Activated CD8-positive, alpha-beta memory T cell treated with anti-CD3 and anti-CD28 coated beads, Interleukin-2, amount 50 U/mL, for 48 hours (primary cell): ENCODE results near the gene AR.
"Not testable (repeated sequence)": the region's sequence is repeated elsewhere in the genome, so short reads cannot be mapped to it uniquely, and the experiment has no call there.

Experiments used
- DNase-seq: peaks from one replicate; pipeline ENCODE4 v3.0.0-alpha.2; 2020

AR gene

DNA sequence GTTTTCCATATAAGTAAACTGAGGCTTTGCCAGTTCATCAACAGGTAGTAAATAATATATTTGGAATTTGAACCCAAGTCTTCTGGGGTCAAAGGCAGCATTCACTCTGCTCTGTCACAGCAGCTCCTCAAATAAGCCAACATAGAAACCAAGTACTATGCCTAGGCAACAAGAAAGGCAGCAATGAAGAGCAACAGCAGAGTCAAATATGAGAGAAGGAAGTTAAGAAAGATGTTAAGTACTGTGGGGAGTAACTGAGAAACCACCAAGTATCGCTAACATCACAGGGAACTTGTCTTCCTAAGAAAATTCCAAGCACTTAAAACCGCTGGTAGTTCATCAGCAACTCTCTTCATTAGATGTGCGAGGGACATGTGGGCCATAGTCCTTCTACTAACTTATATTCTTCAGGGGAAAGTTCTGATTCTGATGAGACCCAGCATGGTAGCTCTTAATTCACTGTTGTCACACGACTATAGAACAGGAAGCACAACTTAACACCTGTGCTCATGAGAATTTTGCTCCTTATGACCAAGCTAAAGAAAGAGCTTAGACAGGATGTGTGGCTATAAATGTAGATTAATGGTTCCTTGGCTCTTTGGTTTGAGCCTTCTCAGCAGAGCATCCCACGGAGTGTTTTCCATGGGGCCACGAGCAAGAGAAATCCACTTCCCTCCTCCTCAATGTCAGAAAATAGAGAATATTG, 107.8 kb downstream of the AR start:
- no peak for DNase-seq

DNA sequence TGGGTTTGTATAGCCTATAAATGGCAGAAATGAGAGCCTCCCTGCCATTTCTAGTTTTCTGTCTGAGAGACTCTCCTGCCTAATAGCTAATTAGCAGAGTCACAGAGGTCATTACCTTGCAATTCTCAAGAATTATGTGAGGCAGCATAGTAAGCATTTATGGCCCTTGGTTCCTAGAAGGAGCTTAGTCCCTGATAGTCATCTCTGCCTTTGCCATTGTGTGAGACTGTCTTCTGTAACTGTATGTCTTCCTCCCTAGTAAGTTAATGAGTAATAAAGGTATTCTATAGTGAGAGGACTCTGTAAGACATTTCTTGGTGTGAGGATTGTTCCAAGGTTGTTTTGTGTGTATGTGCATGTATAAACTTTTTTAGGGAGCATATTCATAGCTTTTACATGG, 108.7 kb downstream of the AR start:
- no peak for DNase-seq

DNA sequence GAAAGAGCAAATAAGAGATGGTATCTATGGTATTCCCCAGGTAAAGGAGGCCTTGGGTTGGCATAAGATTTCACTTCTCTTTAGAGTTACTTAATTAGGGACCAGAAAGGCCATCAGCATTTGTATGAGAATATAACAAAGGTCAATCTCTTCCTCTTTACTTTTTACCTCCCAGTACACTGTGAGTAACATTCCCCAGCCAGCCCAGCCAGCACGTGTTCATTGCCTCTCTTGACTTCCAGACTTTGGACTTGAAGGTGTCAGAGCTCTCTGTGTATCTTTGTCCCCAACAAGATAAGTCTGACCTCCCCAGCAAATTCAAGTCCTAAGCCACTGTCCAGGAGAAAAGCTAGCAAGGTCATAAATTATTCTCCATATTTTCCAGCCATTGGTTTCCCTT, 110.5 kb downstream of the AR start:
- DNase-seq: no peak

DNA sequence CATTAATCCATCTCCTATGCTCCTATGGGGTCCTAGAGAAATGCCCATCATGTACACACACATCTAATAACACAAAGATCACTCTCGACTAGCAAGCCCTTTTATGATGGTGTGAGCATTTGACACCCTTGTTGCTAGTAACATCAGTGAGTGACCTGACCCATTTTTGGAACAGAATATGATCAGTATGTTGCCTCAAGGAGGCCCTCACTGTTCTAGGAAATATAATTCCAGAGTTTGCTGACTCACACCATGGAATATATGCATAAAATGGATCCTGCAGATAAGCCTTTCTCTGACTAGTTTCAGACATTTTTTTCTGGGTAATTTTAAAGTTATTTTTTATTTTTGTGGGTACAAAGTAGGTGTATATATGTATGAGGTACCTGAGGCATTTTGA, 121.8 kb downstream of the AR start:
- DNase-seq: no peak

DNA sequence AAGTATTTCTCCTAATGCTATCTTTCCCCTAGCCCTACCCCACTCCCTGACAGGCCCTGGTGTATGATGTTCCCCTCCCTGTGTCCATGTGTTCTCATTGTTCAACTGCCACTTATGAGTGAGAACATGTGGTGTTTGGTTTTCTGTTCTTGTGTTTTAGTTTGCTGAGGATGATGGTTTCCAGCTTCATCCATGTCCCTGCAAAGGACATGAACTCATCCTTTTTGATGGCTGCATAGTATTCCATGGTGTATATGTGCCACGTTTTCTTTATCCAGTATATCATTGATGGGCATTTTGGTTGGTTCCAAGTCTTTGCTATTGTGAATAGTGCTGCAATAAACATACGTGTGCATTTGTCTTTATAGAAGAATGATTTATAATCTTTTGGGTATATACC, 126.9 kb downstream of the AR start:
- DNase-seq: not testable (repeated sequence)

DNA sequence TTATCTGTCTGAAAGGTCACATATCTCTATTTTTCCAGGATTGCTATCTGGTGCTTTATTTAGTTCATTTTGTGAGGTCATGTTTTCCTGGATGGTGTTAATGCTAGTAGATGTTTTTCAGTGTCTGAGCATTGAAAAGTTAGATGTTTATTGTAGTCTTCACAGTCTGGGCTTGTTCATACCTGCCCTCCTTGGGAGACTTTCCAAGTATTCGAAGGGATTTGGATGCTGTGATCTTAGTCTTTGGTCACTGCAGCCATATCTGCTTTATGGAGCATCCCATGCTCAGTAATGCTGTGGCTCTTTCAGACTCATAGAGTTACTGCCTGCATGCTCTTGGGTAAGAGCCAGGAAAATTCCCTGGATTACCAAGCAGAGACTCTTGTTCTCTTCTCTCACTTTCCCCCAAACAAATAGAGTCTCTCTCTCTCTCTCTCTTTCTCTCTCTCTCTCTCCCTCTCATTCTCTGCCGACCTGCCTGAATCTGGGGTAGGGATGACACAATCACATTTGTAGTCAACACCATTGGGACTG, 130.0 kb downstream of the AR start:
- no peak for DNase-seq

DNA sequence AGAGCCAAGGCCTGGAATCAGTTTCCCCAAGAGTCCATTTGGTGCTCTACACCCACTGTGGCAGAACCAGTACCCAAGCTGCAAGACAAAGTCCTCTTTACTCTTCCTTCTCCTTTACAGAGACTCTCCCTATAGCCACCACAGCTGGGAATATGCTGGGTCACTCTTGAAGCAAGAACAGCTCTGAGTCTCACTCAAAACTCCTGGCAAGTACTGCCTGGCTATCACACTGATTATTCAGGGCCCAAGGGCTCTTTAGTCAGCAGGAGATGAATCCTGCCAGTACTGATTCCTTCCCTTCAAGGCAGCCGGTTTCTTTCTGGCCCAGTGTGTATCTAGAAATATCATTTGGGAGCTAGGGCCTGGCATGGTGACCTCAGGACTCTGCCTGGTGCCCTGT, 130.9 kb downstream of the AR start:
- DNase-seq: no peak

DNA sequence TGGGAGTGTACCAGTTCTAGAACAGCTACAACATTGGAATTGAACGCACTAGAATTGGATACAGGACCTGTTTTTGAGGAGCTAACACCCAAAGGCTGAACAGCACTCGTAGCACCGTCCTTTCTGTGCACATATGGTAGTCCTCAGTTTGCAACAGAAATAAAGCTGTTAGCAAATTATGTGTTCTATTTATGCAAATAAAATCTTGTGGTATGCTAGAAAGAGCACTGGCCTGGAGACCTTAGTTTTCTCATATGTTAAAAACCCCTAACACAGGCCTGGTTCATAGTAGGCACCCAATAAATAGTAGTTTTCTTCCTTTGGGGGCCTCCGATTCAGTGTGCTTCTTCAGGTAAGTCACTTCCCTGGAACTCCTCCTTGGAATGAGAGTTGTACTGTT, 140.3 kb downstream of the AR start:
- no peak for DNase-seq

DNA sequence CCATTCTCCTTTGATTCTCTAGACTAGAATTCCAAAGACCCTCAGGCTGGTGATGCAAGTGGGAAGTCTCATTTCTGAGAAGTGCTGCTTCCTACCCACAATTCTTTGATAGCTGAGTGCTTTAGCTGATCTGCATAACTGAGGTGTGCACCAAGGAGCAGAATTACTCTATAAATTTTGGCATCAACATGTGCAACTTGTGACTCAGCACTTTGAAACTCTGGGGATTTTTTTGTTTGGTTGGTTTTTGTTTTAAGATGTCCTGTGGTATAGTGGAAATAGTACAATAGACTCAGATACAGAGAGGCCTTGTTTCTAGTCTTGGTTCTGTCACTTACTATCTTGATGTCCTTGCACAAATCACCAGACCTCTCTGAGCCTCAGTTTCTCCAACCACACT, 148.4 kb downstream of the AR start:
- no peak for DNase-seq

DNA sequence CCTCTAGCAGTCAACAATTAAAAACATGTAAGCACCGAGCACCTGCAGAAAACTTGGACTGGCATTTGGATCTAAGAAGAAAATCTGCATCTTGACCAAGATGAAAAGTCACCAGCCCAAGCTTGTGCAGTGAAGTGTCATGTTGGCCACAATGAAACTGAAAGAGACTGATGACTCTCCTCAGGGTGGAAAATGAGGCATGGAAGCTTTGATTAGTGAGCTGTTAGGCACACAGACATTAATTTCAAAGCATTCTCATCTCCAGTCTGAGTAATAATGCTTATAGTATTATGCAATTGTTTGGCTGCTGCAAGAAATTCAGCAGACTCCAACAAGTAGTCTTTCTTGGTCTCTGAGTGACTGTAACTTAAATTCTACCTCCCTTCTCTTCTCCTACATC, 150.1 kb downstream of the AR start:
- no peak for DNase-seq

DNA sequence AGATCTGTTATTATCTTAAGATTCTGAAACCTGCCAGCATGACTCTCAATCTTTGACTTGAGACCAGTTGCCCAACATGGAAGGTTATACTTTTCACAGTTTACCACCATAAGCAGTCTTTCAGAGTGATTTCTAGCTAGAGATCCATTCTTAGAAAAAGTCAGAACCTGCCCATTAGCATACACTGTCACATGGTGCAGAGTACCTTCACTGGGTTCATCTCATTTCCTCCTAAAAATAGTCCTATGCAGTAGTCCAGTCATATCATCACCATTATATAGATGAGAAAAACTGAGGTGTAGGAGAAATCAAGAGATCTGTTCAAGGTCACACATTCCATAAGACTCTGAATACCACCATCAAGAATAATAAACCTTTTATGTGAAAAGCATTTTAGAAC, 153.6 kb downstream of the AR start:
- no peak for DNase-seq

DNA sequence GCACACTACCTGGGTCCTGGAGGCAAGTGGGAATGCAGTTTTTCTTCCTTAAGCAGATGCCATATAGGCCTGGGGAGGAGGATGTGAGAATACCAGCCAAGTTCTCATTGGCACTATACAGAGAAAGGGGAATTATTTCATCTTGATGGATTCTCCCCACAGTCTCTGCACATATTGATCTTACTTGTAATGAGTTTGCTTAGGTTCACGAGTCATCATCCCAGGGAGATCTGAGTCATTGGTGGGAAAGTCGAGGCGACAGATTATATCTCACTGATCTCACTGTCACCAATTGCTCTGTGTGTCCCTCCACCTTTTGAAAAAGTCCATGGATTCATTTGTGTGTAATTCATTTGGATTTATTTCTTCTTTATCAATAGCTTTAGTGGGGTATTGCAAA, 156.8 kb downstream of the AR start:
- no peak for DNase-seq

DNA sequence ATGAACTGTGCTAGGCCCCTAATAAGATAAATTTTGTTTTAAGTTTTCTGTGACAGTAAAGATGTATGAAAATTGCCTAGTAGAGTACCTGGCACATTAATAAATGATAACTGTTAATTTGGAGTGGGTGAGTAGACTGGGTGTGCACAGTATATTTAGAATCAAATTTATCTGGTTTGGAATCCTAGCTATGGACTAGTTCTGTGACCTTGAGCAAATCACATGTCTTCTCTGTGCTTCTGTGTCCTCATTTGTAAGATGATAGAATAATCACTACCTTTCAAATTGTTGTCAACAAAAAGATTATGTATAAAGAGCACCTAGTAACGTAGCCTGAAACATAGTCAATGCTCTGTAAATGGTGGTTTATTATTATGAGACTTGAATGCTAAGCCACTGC, 170.2 kb downstream of the AR start:
- no peak for DNase-seq

DNA sequence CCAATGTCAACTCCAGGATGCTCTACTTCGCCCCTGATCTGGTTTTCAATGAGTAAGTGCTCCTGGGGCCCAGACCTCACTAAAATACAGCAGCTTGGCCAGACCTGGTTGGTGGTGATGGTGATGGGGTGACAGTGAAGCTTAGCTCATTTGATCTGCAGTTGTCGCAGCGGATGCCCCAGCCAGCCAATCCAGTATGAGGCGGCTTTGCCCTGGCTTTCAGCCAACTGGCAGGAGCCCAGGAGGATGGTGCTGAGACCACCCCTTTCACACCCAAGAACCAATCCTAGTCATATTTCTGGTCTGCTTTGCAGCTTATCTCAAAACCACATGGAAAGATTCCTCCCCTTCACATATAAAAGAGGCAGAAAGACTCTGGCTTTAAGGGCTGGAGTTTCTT, 173.8 kb downstream of the AR start:
- DNase-seq: no peak

DNA sequence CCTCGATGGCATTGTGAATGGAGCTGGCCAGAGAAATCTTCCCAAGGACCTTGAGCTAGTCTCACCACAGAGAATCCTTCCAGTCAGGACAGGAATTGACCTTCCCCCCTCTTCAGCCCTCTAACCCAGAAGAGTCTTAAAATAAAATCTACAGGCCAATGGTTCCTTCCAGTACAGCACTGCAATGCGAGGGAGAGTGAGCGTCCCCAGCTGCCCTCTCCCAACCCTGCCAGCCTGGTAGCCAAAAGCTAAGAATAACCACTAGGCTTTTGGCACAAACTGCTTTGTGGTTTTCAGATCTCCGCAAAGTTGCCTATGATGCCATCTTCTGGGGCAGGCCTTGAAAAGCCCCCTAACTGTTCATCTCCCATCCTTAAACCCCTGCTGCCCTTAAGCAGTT, 175.1 kb downstream of the AR start:
- DNase-seq: no peak

DNA sequence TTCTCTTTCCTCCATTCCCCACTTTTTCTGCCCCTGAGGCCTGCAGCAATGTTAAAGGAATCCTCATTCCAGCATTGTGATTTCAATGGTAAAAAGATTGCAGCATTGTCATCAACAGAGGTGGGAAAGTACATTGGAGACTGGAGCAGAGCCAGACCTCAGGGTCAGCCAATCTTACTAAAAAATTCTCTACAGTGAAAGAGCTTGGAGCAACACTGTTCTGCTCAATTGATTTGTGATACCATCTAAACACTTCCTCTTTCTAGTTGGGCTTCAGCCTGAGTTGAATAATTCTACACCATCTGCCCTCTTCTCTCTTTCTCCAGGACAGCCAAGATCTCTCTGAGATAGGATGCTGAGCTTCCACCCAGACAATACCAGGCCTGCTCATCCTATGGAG, 176.5 kb downstream of the AR start:
- DNase-seq: no peak

DNA sequence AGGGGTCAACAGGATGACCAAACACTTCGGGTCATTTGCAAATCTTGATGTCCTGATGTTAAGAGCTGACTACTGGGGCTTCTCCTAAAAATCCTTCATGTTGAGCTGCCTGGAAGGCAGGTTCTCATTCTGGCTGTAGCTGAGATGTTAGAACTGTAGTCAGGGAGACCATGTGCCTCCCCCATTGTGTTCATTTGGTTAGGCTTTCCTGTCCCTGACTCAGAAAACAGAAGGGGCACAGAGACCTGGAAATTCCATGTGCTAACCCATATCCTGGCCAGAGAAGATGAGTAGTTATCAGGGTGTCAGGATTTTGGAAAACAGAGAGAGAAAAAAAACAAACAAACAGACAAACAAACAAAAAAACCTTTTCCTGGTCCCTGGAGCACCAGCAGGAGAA, 177.5 kb downstream of the AR start:
- no peak for DNase-seq

DNA sequence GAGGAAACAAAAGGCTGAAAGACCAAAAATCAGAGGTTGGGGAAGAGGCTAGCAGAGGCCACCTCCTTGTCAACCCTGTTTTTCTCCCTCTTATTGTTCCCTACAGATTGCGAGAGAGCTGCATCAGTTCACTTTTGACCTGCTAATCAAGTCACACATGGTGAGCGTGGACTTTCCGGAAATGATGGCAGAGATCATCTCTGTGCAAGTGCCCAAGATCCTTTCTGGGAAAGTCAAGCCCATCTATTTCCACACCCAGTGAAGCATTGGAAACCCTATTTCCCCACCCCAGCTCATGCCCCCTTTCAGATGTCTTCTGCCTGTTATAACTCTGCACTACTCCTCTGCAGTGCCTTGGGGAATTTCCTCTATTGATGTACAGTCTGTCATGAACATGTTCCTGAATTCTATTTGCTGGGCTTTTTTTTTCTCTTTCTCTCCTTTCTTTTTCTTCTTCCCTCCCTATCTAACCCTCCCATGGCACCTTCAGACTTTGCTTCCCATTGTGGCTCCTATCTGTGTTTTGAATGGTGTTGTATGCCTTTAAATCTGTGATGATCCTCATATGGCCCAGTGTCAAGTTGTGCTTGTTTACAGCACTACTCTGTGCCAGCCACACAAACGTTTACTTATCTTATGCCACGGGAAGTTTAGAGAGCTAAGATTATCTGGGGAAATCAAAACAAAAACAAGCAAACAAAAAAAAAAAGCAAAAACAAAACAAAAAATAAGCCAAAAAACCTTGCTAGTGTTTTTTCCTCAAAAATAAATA, 179.9 kb downstream of the AR start:
- no peak for DNase-seq

DNA sequence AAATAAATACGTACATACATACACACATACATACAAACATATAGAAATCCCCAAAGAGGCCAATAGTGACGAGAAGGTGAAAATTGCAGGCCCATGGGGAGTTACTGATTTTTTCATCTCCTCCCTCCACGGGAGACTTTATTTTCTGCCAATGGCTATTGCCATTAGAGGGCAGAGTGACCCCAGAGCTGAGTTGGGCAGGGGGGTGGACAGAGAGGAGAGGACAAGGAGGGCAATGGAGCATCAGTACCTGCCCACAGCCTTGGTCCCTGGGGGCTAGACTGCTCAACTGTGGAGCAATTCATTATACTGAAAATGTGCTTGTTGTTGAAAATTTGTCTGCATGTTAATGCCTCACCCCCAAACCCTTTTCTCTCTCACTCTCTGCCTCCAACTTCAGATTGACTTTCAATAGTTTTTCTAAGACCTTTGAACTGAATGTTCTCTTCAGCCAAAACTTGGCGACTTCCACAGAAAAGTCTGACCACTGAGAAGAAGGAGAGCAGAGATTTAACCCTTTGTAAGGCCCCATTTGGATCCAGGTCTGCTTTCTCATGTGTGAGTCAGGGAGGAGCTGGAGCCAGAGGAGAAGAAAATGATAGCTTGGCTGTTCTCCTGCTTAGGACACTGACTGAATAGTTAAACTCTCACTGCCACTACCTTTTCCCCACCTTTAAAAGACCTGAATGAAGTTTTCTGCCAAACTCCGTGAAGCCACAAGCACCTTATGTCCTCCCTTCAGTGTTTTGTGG, 180.7 kb downstream of the AR start:
- DNase-seq: no peak

DNA sequence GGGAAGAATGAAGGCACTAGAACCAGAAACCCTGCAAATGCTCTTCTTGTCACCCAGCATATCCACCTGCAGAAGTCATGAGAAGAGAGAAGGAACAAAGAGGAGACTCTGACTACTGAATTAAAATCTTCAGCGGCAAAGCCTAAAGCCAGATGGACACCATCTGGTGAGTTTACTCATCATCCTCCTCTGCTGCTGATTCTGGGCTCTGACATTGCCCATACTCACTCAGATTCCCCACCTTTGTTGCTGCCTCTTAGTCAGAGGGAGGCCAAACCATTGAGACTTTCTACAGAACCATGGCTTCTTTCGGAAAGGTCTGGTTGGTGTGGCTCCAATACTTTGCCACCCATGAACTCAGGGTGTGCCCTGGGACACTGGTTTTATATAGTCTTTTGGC, 181.7 kb downstream of the AR start:
- no peak for DNase-seq

DNA sequence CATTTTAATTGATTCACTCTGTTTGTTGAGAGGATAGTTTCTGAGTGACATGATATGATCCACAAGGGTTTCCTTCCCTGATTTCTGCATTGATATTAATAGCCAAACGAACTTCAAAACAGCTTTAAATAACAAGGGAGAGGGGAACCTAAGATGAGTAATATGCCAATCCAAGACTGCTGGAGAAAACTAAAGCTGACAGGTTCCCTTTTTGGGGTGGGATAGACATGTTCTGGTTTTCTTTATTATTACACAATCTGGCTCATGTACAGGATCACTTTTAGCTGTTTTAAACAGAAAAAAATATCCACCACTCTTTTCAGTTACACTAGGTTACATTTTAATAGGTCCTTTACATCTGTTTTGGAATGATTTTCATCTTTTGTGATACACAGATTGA, 182.2 kb downstream of the AR start:
- DNase-seq: no peak

DNA sequence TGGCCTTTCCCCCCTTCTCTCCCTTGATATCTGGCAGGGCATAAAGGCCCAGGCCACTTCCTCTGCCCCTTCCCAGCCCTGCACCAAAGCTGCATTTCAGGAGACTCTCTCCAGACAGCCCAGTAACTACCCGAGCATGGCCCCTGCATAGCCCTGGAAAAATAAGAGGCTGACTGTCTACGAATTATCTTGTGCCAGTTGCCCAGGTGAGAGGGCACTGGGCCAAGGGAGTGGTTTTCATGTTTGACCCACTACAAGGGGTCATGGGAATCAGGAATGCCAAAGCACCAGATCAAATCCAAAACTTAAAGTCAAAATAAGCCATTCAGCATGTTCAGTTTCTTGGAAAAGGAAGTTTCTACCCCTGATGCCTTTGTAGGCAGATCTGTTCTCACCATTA, 183.8 kb downstream of the AR start:
- no peak for DNase-seq

DNA sequence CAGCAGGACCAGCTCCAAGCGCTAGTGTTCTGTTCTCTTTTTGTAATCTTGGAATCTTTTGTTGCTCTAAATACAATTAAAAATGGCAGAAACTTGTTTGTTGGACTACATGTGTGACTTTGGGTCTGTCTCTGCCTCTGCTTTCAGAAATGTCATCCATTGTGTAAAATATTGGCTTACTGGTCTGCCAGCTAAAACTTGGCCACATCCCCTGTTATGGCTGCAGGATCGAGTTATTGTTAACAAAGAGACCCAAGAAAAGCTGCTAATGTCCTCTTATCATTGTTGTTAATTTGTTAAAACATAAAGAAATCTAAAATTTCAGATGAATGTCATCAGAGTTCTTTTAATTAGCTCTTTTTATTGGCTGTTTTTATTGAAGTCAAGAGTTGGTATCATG, 186.5 kb downstream of the AR start:
- no peak for DNase-seq

DNA sequence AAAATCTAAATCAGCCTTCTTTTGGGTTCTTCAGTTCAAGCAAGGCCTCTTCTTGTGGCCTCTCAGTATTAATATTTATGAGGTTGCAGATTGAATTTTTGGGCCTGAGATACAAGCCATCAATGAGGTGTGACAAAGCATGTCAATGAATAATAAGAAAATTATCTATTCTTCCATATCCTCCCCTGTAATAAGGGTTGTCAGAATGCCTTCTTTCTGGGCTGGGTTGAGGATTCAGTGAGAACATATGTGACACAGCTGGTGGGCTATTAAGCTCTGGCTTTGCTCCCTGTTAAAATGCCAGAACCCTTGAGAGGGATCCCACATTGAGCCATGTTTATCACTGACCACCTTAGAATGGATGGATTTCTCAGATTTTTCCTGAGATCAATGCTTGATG, 187.2 kb downstream of the AR start:
- no peak for DNase-seq
